ENCODE results near the gene SIPA1L3.

GRCh38 chr19:38107129-38107528 is 200.1 kb downstream of the SIPA1L3 start:
- TF ChIP-seq CTCF (IDR thresholded peaks at IDR 0.05; ENCODE audit: poor library complexity) (no peak), EZH2 (IDR thresholded peaks at IDR 0.05; ENCODE audit: borderline replicate concordance) (no peak), EZH2phosphoT487 (IDR thresholded peaks at IDR 0.05; ENCODE audit: low read depth, severe bottlenecking, unreplicated experiment) (no peak)
